HEK293T (cell line): Measurements from ENCODE around the gene FOXO3.

Experiments used
- BHLHE40 ChIP-seq: fragments of 450-650 bp; IDR thresholded peaks from 2 replicates; pipeline ENCODE4 v1.6.1; 2016; ENCODE audit warnings: mild to moderate bottlenecking, moderate library complexity, borderline replicate concordance
- FOXA1 ChIP-seq: fragments of 450-650 bp; IDR thresholded peaks from 2 replicates; pipeline ENCODE4 v1.6.1; 2016; ENCODE audit warnings: mild to moderate bottlenecking
- FOXK2 ChIP-seq: fragments of 450-650 bp; IDR thresholded peaks from 2 replicates; pipeline ENCODE4 v1.6.1; 2016; ENCODE audit warnings: mild to moderate bottlenecking
- FOXM1 ChIP-seq: fragments of 450-650 bp; IDR thresholded peaks from 2 replicates; pipeline ENCODE4 v1.6.1; 2017; ENCODE audit warnings: mild to moderate bottlenecking, borderline replicate concordance
- HDGF ChIP-seq: fragments of 450-650 bp; IDR thresholded peaks from 2 replicates; pipeline ENCODE4 v1.6.1; 2017; ENCODE audit warnings: antibody characterized with exemption, borderline replicate concordance
- LEF1 ChIP-seq: fragments of 450-650 bp; IDR thresholded peaks from 2 replicates; pipeline ENCODE4 v1.6.1; 2017; ENCODE audit warnings: mild to moderate bottlenecking, borderline replicate concordance
- NFRKB ChIP-seq: fragments of 450-650 bp; IDR thresholded peaks from 2 replicates; pipeline ENCODE4 v1.6.1; 2016; ENCODE audit warnings: mild to moderate bottlenecking, moderate library complexity
- PKNOX1 ChIP-seq: fragments of 450-650 bp; IDR thresholded peaks from 2 replicates; pipeline ENCODE4 v1.6.1; 2016
- SUZ12 ChIP-seq: fragments of 450-650 bp; IDR thresholded peaks from 2 replicates; pipeline ENCODE4 v1.6.1; 2016; ENCODE audit warnings: mild to moderate bottlenecking

GRCh38 chr6:108635505-108636226, 74.9 kb downstream of the FOXO3 start:
- TF ChIP-seq HDGF: no peak
- TF ChIP-seq FOXM1: no peak
- no peak for TF ChIP-seq LEF1
- TF ChIP-seq BHLHE40: no peak
- no peak for TF ChIP-seq SUZ12
- TF ChIP-seq NFRKB: no peak
- no peak for TF ChIP-seq PKNOX1
- TF ChIP-seq FOXK2: no peak
- no peak for TF ChIP-seq FOXA1
